A549 (cell line): Measurements from ENCODE around the gene BTF3. TPM values are rescaled to one million over a fixed set of nuclear protein-coding genes. Genes with fewer than 3 reads are reported as not detected.

ENCODE experiments used
- ATAC-seq, 2 experiments: fragments of 200-7000 bp in 1 of 2; fragments of >200 bp in 1 of 2; cut with Nextera tagmentation in 1 of 2; cut with Tn5 transposase in 1 of 2; 3 replicates each; pipeline versions ENCODE4 v1.8.0 to v1.9.1; 2018 to 2020; ENCODE audit warnings: mild to moderate bottlenecking in 1 of 2, moderate library complexity in 1 of 2
- CTCF ChIA-PET: fragments of 300-600 bp; sonication (Branson Sonifier 250); formaldehyde crosslinking; extraction: SDS; loops from one replicate; lab custom pipeline; 2021; ENCODE audit warnings: antibody characterized with exemption, inconsistent platforms; lab: Yijun Ruan, JAX
- POLR2A ChIA-PET: fragments of 350-600 bp; formaldehyde crosslinking; extraction: SDS; loops from one replicate; lab custom pipeline; 2021; ENCODE audit warnings: antibody characterized with exemption, inconsistent platforms; lab: Yijun Ruan, JAX
- DNase-seq, 2 experiments: peaks; one replicate each; pipeline versions ENCODE4 v3.0.0 to v3.0.0-alpha.2; 2011 to 2016; ENCODE audit warnings: low read depth in 1 of 2, low spot score in 1 of 2
- FAIRE-seq: peaks from 2 replicates; lab custom pipeline; 2011; peaks lifted over from hg19 to GRCh38; lab: Jason Lieb, UNC
- H3K27ac ChIP-seq, 2 experiments: fragments of >200 bp; sonication (Bioruptor Twin); formaldehyde crosslinking; 3 replicates each; pipeline ENCODE4 v1.5.1; 2016 to 2017
- H3K4me1 ChIP-seq: fragments of >200 bp; sonication (Bioruptor Twin); formaldehyde crosslinking; 3 replicates; pipeline ENCODE4 v1.6.1; 2016
- H3K4me2 ChIP-seq: fragments of >200 bp; sonication (Bioruptor Twin); formaldehyde crosslinking; 3 replicates; pipeline ENCODE4 v1.6.1; 2016
- H3K4me3 ChIP-seq: fragments of >200 bp; sonication (Bioruptor Twin); formaldehyde crosslinking; 3 replicates; pipeline ENCODE4 v1.5.1; 2016
- H3K9me3 ChIP-seq: fragments of >200 bp; sonication (Bioruptor Twin); formaldehyde crosslinking; 3 replicates; pipeline ENCODE4 v1.6.1; 2016
- BCL3 ChIP-seq: fragments of >200 bp; sonication (Bioruptor Twin); formaldehyde crosslinking; IDR thresholded peaks from 3 replicates; pipeline ENCODE4 v1.6.1; 2016
- CBX2 ChIP-seq: fragments of 200-600 bp; sonication (generic); IDR thresholded peaks from 2 replicates; pipeline ENCODE4 v1.6.1; 2016; ENCODE audit warnings: low read depth, mild to moderate bottlenecking, borderline replicate concordance
- CHD2 ChIP-seq: fragments of 150-350 bp; IDR thresholded peaks from 2 replicates; pipeline ENCODE4 v1.6.1; 2014; ENCODE audit warnings: low read length; ENCODE audit not compliant: partially characterized antibody
- E2F6 ChIP-seq: IDR thresholded peaks from 2 replicates; pipeline ENCODE4 v1.6.1; 2012; ENCODE audit warnings: low read depth, borderline replicate concordance
- EHF ChIP-seq: fragments of 250-450 bp; sonication (Bioruptor Pico); IDR thresholded peaks from 2 replicates; pipeline ENCODE4 v1.5.0; 2020; ENCODE audit warnings: mild to moderate bottlenecking
- EP300 ChIP-seq, 2 experiments: fragments of >200 bp; sonication (Bioruptor Twin); formaldehyde crosslinking; IDR thresholded peaks; 2 replicates in 1 of 2; 3 replicates in 1 of 2; pipeline ENCODE4 v1.6.1; 2016 to 2017
- ESRRA ChIP-seq: fragments of 150-350 bp; IDR thresholded peaks from 2 replicates; pipeline ENCODE4 v1.6.1; 2014; ENCODE audit warnings: mild to moderate bottlenecking, low read length, borderline replicate concordance
- FOSB ChIP-seq: fragments of 250-450 bp; sonication (Bioruptor Pico); IDR thresholded peaks from 2 replicates; pipeline ENCODE4 v1.5.0; 2020; ENCODE audit warnings: mild to moderate bottlenecking, moderate library complexity
- FOSL2 ChIP-seq, 2 experiments: fragments of 450-650 bp in 1 of 2; fragments of >200 bp in 1 of 2; sonication (Bioruptor Twin) in 1 of 2; formaldehyde crosslinking; IDR thresholded peaks; 2 replicates each; pipeline versions ENCODE4 v1.5.0 to v1.6.1; 2016 to 2020; ENCODE audit warnings: mild to moderate bottlenecking in 1 of 2, moderate library complexity in 1 of 2
- FOXS1 ChIP-seq: fragments of 250-450 bp; sonication (Bioruptor Pico); IDR thresholded peaks from 2 replicates; pipeline ENCODE4 v1.5.0; 2020; ENCODE audit warnings: mild to moderate bottlenecking, moderate library complexity
- HDAC2 ChIP-seq: fragments of 200-600 bp; sonication (generic); IDR thresholded peaks from 2 replicates; pipeline ENCODE4 v1.6.1; 2016
- HOXA7 ChIP-seq: fragments of 250-450 bp; sonication (Bioruptor Pico); IDR thresholded peaks from 2 replicates; pipeline ENCODE4 v1.5.0; 2020; ENCODE audit warnings: mild to moderate bottlenecking, moderate library complexity
- HOXB13 ChIP-seq: fragments of 250-450 bp; sonication (Bioruptor Pico); IDR thresholded peaks from 2 replicates; pipeline ENCODE4 v1.5.0; 2020; ENCODE audit warnings: low read depth, mild to moderate bottlenecking, moderate library complexity
- JUN ChIP-seq, 2 experiments: fragments of >200 bp; sonication (Bioruptor Twin); formaldehyde crosslinking; IDR thresholded peaks; 2 replicates in 1 of 2; 3 replicates in 1 of 2; pipeline ENCODE4 v1.6.1; 2016 to 2017
- JUNB ChIP-seq: fragments of >200 bp; sonication (Bioruptor Twin); formaldehyde crosslinking; IDR thresholded peaks from 2 replicates; pipeline ENCODE4 v1.6.1; 2016
- KDM5A ChIP-seq: fragments of 200-600 bp; sonication (generic); IDR thresholded peaks from 2 replicates; pipeline ENCODE4 v1.6.1; 2016; ENCODE audit warnings: antibody characterized with exemption, mild to moderate bottlenecking
- MAFK ChIP-seq: fragments of 450-650 bp; IDR thresholded peaks from 2 replicates; pipeline ENCODE4 v1.6.1; 2014; ENCODE audit not compliant: partially characterized antibody
- MAZ ChIP-seq: fragments of 150-350 bp; IDR thresholded peaks from 2 replicates; pipeline ENCODE4 v1.6.1; 2014; ENCODE audit warnings: antibody characterized with exemption, low read depth, low read length, borderline replicate concordance
- NFE2L2 ChIP-seq: fragments of 150-350 bp; conservative IDR thresholded peaks from 2 replicates; pipeline ENCODE4 v1.6.1; 2014; ENCODE audit warnings: low read length
- PHF8 ChIP-seq: fragments of 200-600 bp; sonication (generic); IDR thresholded peaks from 2 replicates; pipeline ENCODE4 v1.6.1; 2016; ENCODE audit warnings: low read depth, mild to moderate bottlenecking, antibody characterized with exemption, moderate library complexity, borderline replicate concordance
- POLR2A ChIP-seq: IDR thresholded peaks from 2 replicates; pipeline ENCODE4 v1.6.1; 2012; ENCODE audit warnings: mild to moderate bottlenecking, low read length
- POLR2AphosphoS2 ChIP-seq: conservative IDR thresholded peaks from 2 replicates; pipeline ENCODE4 v1.6.1; 2012; ENCODE audit warnings: low read length, improper control_type of control experiment, inconsistent platforms
- REST ChIP-seq: fragments of 200-600 bp; sonication (generic); IDR thresholded peaks from 2 replicates; pipeline ENCODE4 v1.6.1; 2016; ENCODE audit warnings: antibody characterized with exemption, mild to moderate bottlenecking, moderate library complexity
- RFX5 ChIP-seq: fragments of 450-650 bp; IDR thresholded peaks from 2 replicates; pipeline ENCODE4 v1.7.1; 2014; ENCODE audit warnings: antibody characterized with exemption, mild to moderate bottlenecking, moderate library complexity
- SREBF2 ChIP-seq: fragments of 450-650 bp; IDR thresholded peaks from 2 replicates; pipeline ENCODE4 v1.6.1; 2014; ENCODE audit warnings: mild to moderate bottlenecking, moderate library complexity
- TFCP2L1 ChIP-seq: fragments of 250-450 bp; sonication (Bioruptor Pico); IDR thresholded peaks from 2 replicates; pipeline ENCODE4 v1.5.0; 2021; ENCODE audit warnings: mild to moderate bottlenecking
- TP53 ChIP-seq: fragments of 250-450 bp; sonication (Bioruptor Pico); IDR thresholded peaks from 2 replicates; pipeline ENCODE4 v1.5.0; 2021; ENCODE audit warnings: mild to moderate bottlenecking, moderate library complexity
- ZC3H11A ChIP-seq: fragments of 450-650 bp; IDR thresholded peaks from 2 replicates; pipeline ENCODE4 v1.6.1; 2014; ENCODE audit warnings: antibody characterized with exemption, mild to moderate bottlenecking
- ZFP36 ChIP-seq: fragments of 450-650 bp; IDR thresholded peaks from 2 replicates; pipeline ENCODE4 v1.6.1; 2014; ENCODE audit warnings: borderline replicate concordance; ENCODE audit not compliant: partially characterized antibody
- ZNF302 ChIP-seq: fragments of 250-450 bp; sonication (Bioruptor Pico); IDR thresholded peaks from 2 replicates; pipeline ENCODE4 v1.9.0; 2021; ENCODE audit warnings: inconsistent platforms, mild to moderate bottlenecking, moderate library complexity
- WGBS: methylation state at CpG from one replicate; pipeline ENCODE4 v1.1.6; 2017; ENCODE audit errors: missing lambda C conversion rate; 5-methylcytosine and 5-hydroxymethylcytosine counted together
- polyA minus RNA-seq: library from RNA; depleted of rRNA, polyadenylated mRNA; stranded (reverse); fragments of >200 nt; gene quantifications from 2 replicates; pipeline ENCODE4 v1.2.3, GENCODE V29; 2011; rRNA and poly(A)+ RNA removed
- polyA plus RNA-seq, 4 experiments: library from polyadenylated mRNA; depleted of rRNA in 3 of 4; stranded (reverse); fragments of >200 nt; fragmentation: RNase III in 1 of 4; extraction: RNeasy Plus Mini Kit Qiagen cat#74134 plus additional on column Dnase treatment in 1 of 4; gene quantifications; 2 replicates in 3 of 4; 3 replicates in 1 of 4; pipeline ENCODE4 v1.2.3, GENCODE V29; 2011 to 2017
- TF ChIP-seq, protein P1 (sequence below): IDR thresholded peaks from 2 replicates; pipeline ENCODE4 v1.6.1; 2012
- TF ChIP-seq, protein P2 (sequence below): fragments of 250-450 bp; sonication (Bioruptor Pico); IDR thresholded peaks from 2 replicates; pipeline ENCODE4 v1.5.0; 2021; ENCODE audit warnings: mild to moderate bottlenecking, moderate library complexity, borderline replicate concordance

BTF3 gene
- polyA plus RNA-seq (2011; rRNA removed) (905 and 1,048 TPM in 2 replicates), polyA plus RNA-seq (2017; fragmentation: RNase III; extraction: RNeasy Plus Mini Kit Qiagen cat#74134 plus additional on column Dnase treatment) (1,119 to 1,187 TPM (median 1,159 TPM) in 3 replicates), polyA minus RNA-seq (402 and 503 TPM in 2 replicates)
- polyA plus RNA-seq (2012; cell fraction: cytosol; rRNA removed), result 392 and 461 TPM in 2 replicates
- 138 and 209 TPM in 2 replicates for polyA plus RNA-seq (2012; cell fraction: nucleus; rRNA removed)

DNA sequence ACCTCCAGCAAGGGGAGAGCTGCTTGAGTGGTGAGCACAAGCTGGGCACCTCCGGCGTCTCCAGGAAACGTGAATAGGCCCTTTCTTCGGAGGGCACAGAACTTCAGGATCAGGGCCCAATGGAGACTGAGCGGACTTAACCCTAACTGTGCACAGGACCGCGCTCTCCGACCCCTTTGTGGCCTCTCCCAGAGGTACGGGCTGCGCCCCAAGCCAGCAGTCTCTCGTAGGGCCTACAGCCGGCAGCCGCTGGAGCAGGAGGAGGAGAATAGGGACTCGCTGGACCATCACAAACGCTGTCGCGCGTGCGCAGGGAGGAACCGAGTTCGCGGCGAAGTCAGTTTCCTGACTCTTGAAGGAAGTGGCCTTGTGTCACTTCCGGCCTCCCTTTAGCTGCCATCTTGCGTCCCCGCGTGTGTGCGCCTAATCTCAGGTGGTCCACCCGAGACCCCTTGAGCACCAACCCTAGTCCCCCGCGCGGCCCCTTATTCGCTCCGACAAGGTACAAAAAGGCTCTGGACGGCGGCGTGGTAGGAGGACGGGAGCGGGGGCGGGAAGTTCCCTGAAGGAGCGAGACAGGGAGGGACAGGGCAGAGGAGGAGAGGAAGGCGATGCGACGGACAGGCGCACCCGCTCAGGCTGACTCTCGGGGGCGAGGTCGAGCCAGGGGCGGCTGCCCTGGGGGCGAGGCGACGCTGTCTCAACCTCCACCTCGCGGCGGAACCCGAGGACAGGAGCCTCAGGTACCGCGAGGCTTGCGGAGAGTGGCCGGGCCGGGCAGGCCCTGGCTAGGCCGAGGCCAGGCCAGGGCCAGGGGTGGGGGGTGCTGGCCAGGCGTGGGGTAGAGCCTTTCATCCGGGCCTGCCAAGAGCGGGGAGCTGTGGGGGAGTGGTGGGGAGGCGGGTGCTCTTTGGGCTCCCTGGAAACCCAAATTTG lies at the start of gene BTF3:
BTF3 (plus strand) TSS at position 386 of the 936 bp plus-strand sequence; CDS start at position 612, 226 bp downstream.
- no peaks in the 10 kb centered on the region for H3K9me3 ChIP-seq
- CTCF ChIA-PET, result interaction anchor here (0.6 to 3.1 kb wide), 12 partner anchors 11 to 282 kb away, joined by 3 to 16 read pairs (median 6); partner anchors contain the start of gene FOXD1
- POLR2A ChIA-PET, result interaction anchor here (1.0 to 4.3 kb wide), 7 partner anchors 9 to 1142 kb away, joined by 3 to 26 read pairs (median 7); partner anchors contain the start of gene FOXD1
- TF ChIP-seq NFE2L2 (no peak), RFX5 (no peak), ZC3H11A (no peak), HDAC2 (no peak), ZFP36 (no peak), TP53 (CRISPR knock-in tag) (peak; percentile 77; the same call in 1 of the 2 replicates), EHF (no peak), ZNF302 (CRISPR knock-in tag) (no peak), HOXA7 (CRISPR knock-in tag) (0 out of 2 replicates have a peak, but pooled peaks have one; percentile 19), CHD2 (no peak), HOXB13 (peak; percentile 54; the same call in 1 of the 2 replicates), MAFK (no peak), EP300 (IDR thresholded peaks at IDR 0.05) (no peak), TFCP2L1 (peak; percentile 83), FOXS1 (CRISPR knock-in tag) (0 out of 2 replicates have a peak, but pooled peaks have one; percentile 14), KDM5A (peak; percentile 55; the same call in 1 of the 2 replicates), POLR2A (peak; percentile 89), JUNB (no peak), E2F6 (0 out of 2 replicates have a peak, but pooled peaks have one; percentile 8), BCL3 (peak; percentile 91), SREBF2 (no peak), PHF8 (peak; percentile 96), ESRRA (no peak), FOSB (CRISPR knock-in tag) (peak; percentile 69; the same call in 1 of the 2 replicates), FOSL2 (IDR thresholded peaks at IDR 0.05) (no peak), FOSL2 (CRISPR knock-in tag; IDR thresholded peaks at IDR 0.05) (no peak), JUN (IDR thresholded peaks at IDR 0.05) (peak; percentile 89 to 93), REST (no peak), POLR2AphosphoS2 (no peak), MAZ (no peak), CBX2 (no peak)
- TF ChIP-seq, protein P1, sequence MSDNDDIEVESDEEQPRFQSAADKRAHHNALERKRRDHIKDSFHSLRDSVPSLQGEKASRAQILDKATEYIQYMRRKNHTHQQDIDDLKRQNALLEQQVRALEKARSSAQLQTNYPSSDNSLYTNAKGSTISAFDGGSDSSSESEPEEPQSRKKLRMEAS, result peak; percentile 97
- TF ChIP-seq, protein P2, sequence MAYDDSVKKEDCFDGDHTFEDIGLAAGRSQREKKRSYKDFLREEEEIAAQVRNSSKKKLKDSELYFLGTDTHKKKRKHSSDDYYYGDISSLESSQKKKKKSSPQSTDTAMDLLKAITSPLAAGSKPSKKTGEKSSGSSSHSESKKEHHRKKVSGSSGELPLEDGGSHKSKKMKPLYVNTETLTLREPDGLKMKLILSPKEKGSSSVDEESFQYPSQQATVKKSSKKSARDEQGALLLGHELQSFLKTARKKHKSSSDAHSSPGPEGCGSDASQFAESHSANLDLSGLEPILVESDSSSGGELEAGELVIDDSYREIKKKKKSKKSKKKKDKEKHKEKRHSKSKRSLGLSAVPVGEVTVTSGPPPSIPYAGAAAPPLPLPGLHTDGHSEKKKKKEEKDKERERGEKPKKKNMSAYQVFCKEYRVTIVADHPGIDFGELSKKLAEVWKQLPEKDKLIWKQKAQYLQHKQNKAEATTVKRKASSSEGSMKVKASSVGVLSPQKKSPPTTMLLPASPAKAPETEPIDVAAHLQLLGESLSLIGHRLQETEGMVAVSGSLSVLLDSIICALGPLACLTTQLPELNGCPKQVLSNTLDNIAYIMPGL (CRISPR knock-in tag), result 0 out of 2 replicates have a peak, but pooled peaks have one; percentile 56

More for the DNA sequence above, at the start of gene BTF3:
- DNase-seq, result peak; percentile 96 to 99
- WGBS, result 3% methylated on average over 44 of the region's 67 CpGs
- Histone ChIP-seq H3K4me3 (peak within 1 kb of the TSS; percentile 64), H3K4me1 (peaks cover 34% of the 10 kb centered on the region), H3K4me2 (peak within 1 kb of the TSS; percentile 91), H3K27ac (peak within 1 kb of the TSS; percentile 90 to 98)
- peak; percentile 97 for ATAC-seq
- FAIRE-seq, result no peak
